CD4-positive, alpha-beta memory T cell (primary cell): ENCODE results near the gene HJV. TPM values are rescaled to one million over a fixed set of nuclear protein-coding genes. Genes with fewer than 3 reads are reported as not detected.

Source experiments
- CTCF ChIA-PET: fragments of 350-600 bp; sonication (Branson Sonifier 250); formaldehyde crosslinking; loops from one replicate; lab custom pipeline; 2021; ENCODE audit warnings: inconsistent platforms; ENCODE audit not compliant: partially characterized antibody; lab: Charles Lee
- POLR2A ChIA-PET: fragments of 350-600 bp; sonication (Branson Sonifier 250); formaldehyde crosslinking; loops from one replicate; lab custom pipeline; 2021; ENCODE audit not compliant: partially characterized antibody; lab: Charles Lee
- DNase-seq, 5 donors: peaks; one replicate each; pipeline versions ENCODE4 v3.0.0 to v3.0.0-alpha.2; 2020 to 2022; ENCODE audit warnings: mixed read lengths in 1 of 5
- H3K27ac ChIP-seq: one replicate; pipeline ENCODE4 v1.7.0; 2013; ENCODE audit warnings: low read depth, low read length
- H3K27me3 ChIP-seq: 2 replicates; pipeline ENCODE4 v1.7.0; 2013; ENCODE audit warnings: mild to moderate bottlenecking, low read length, moderate library complexity; ENCODE audit not compliant: insufficient read depth
- H3K36me3 ChIP-seq: 2 replicates; pipeline ENCODE4 v1.7.0; 2013; ENCODE audit warnings: mild to moderate bottlenecking, low read length, moderate library complexity; ENCODE audit not compliant: insufficient read depth
- H3K4me1 ChIP-seq: 2 replicates; pipeline ENCODE4 v1.7.0; 2013; ENCODE audit warnings: mild to moderate bottlenecking, low read length, moderate library complexity; ENCODE audit not compliant: insufficient read depth
- H3K4me3 ChIP-seq, 2 donors: one replicate each; pipeline ENCODE4 v1.7.0; 2013; ENCODE audit warnings: low read length in 2 of 2, mild to moderate bottlenecking in 1 of 2
- H3K9me3 ChIP-seq, 2 donors: one replicate each; pipeline ENCODE4 v1.7.0; 2013; ENCODE audit warnings: low read length in 2 of 2, control low read depth in 1 of 2; ENCODE audit not compliant: control insufficient read depth in 1 of 2
- H3K27ac Mint-ChIP-seq, 7 donors: one replicate each; pipeline ENCODE4 v1.8.0; 2020 to 2021; ENCODE audit warnings: mixed read lengths in 7 of 7, mild to moderate bottlenecking in 6 of 7, inconsistent platforms in 3 of 7, moderate library complexity in 3 of 7
- H3K27me3 Mint-ChIP-seq, 2 donors: one replicate each; pipeline ENCODE4 v1.8.0; 2020 to 2021; ENCODE audit warnings: mixed read lengths in 2 of 2
- H3K36me3 Mint-ChIP-seq, 2 donors: one replicate each; pipeline ENCODE4 v1.8.0; 2020 to 2021; ENCODE audit warnings: mixed read lengths in 2 of 2, inconsistent platforms in 1 of 2, mild to moderate bottlenecking in 1 of 2
- H3K4me1 Mint-ChIP-seq, 4 donors: one replicate each; pipeline ENCODE4 v1.8.0; 2020 to 2021; ENCODE audit warnings: mixed read lengths in 4 of 4, mild to moderate bottlenecking in 1 of 4
- H3K4me3 Mint-ChIP-seq, 8 donors: one replicate each; pipeline ENCODE4 v1.8.0; 2020 to 2021; ENCODE audit warnings: mixed read lengths in 8 of 8, mild to moderate bottlenecking in 7 of 8, moderate library complexity in 6 of 8, inconsistent platforms in 3 of 8
- H3K9me3 Mint-ChIP-seq, 8 donors: one replicate each; pipeline ENCODE4 v1.8.0; 2020 to 2021; ENCODE audit warnings: mixed read lengths in 8 of 8, mild to moderate bottlenecking in 5 of 8, inconsistent platforms in 3 of 8, moderate library complexity in 1 of 8
- intact Hi-C: fragments of 100-400 bp; cut with micrococcal nuclease; formaldehyde crosslinking; loops from one replicate; pipeline ENCODE4 v1.15.1; 2023
- polyA plus RNA-seq, 2 donors: library from polyadenylated mRNA; unstranded; fragments of 300-500 nt; fragmentation: Illumina TruSeq; gene quantifications; one replicate each; pipeline ENCODE4 v1.2.3, GENCODE V29; 2021
- total RNA-seq, 2 experiments: library from RNA; stranded (reverse); gene quantifications; one replicate each; pipeline ENCODE4 v1.2.3, GENCODE V29; 2021

The HJV gene
- total and polyA plus RNA-seq, 4 experiments from 2014 or later, result not detected

GRCh38 chr1:145978854-145979745 lies 42.4 kb downstream of the HJV start:
- peak overlapping the region; percentile 52 to 62 for H3K4me3 ChIP-seq
- no peaks in the 10 kb centered on the region for H3K9me3 ChIP-seq
- Mint-ChIP-seq H3K4me3 (no peak overlapping the region), H3K27me3 (no peaks in the 10 kb centered on the region), H3K4me1 (peaks cover 13 to 31% (median 21%) of the 10 kb centered on the region in 4 donors), H3K27ac (no peak overlapping the region), H3K9me3 (no peaks in the 10 kb centered on the region), H3K36me3 (peaks cover 6 to 9% of the 10 kb centered on the region in 2 donors)
- DNase-seq, result peak; percentile 78 to 94 (median 81)
- peak overlapping the region; percentile 70 for H3K27ac ChIP-seq
- intact Hi-C loops, result loop anchor here (1.0 kb wide), 2 partner anchors 9 to 17 kb away; partner anchors contain the start of gene TXNIP
- POLR2A ChIA-PET, result interaction anchor here (0.6 to 25.2 kb wide), 14 partner anchors 18 to 154 kb away, joined by 3 to 1967 read pairs (median 9); partner anchors contain the start of genes ANKRD34A, LIX1L, NUDT17 and PEX11B
- no peaks in the 10 kb centered on the region for H3K27me3 ChIP-seq
- H3K4me1 ChIP-seq, result peaks cover 77% of the 10 kb centered on the region
- H3K36me3 ChIP-seq, result peaks cover 5% of the 10 kb centered on the region
- CTCF ChIA-PET, result interaction anchor here (0.8 to 8.4 kb wide), 22 partner anchors 13 to 134 kb away, joined by 3 to 447 read pairs (median 8); partner anchors contain the start of genes ANKRD34A, HJV, ITGA10 and LIX1L

GRCh38 chr1:145978471-145978853 lies 43.1 kb downstream of the HJV start:
- Histone ChIP-seq H3K36me3 (peaks cover 5% of the 10 kb centered on the region), H3K9me3 (no peaks in the 10 kb centered on the region), H3K27ac (peak overlapping the region; percentile 70), H3K4me1 (peaks cover 71% of the 10 kb centered on the region), H3K4me3 (peak overlapping the region; percentile 52 to 62), H3K27me3 (no peaks in the 10 kb centered on the region)
- ChIA-PET CTCF (interaction anchor here (1.2 to 8.4 kb wide), 16 partner anchors 13 to 134 kb away, joined by 5 to 447 read pairs (median 22); partner anchors contain the start of genes ANKRD34A, HJV, LIX1L and NUDT17), POLR2A (interaction anchor here (0.6 to 25.2 kb wide), 11 partner anchors 17 to 153 kb away, joined by 3 to 1967 read pairs (median 11); partner anchors contain the start of genes ANKRD34A, LIX1L, NUDT17 and PEX11B)
- Mint-ChIP-seq H3K27ac (no peak overlapping the region), H3K4me3 (no peak overlapping the region), H3K36me3 (peaks cover 6 to 9% of the 10 kb centered on the region in 2 donors), H3K9me3 (no peaks in the 10 kb centered on the region), H3K27me3 (no peaks in the 10 kb centered on the region), H3K4me1 (peaks cover 14 to 26% (median 20%) of the 10 kb centered on the region in 4 donors)
- intact Hi-C loops, result no loop called here
- no peak for DNase-seq

GRCh38 chr1:145977486-145978470 lies 43.8 kb downstream of the HJV start:
- peak overlapping the region; percentile 52 to 62 for H3K4me3 ChIP-seq
- H3K27ac ChIP-seq, result peak overlapping the region; percentile 70

GRCh38 chr1:145977016-145977415 lies 44.5 kb downstream of the HJV start:
- intact Hi-C loops, result loop anchor here (1.0 to 2.0 kb wide), 4 partner anchors 13 to 36 kb away; partner anchors contain the start of genes ANKRD34A, LIX1L and POLR3GL
- no peaks in the 10 kb centered on the region for H3K27me3 Mint-ChIP-seq
- Histone ChIP-seq H3K27me3 (no peaks in the 10 kb centered on the region), H3K4me1 (peaks cover 57% of the 10 kb centered on the region), H3K36me3 (peaks cover 5% of the 10 kb centered on the region), H3K4me3 (no peak overlapping the region), H3K27ac (peak overlapping the region; percentile 70), H3K9me3 (no peaks in the 10 kb centered on the region)
- POLR2A ChIA-PET, result interaction anchor here (0.6 to 25.2 kb wide), 11 partner anchors 16 to 132 kb away, joined by 3 to 1967 read pairs (median 7); partner anchors contain the start of genes ANKRD34A, LIX1L, NUDT17 and PEX11B
- H3K4me1 Mint-ChIP-seq, result peaks cover 18 to 23% (median 18%) of the 10 kb centered on the region in 4 donors
- no peak overlapping the region for H3K4me3 Mint-ChIP-seq
- no peak overlapping the region for H3K27ac Mint-ChIP-seq
- no peak for DNase-seq
- CTCF ChIA-PET, result interaction anchor here (0.7 to 8.4 kb wide), 22 partner anchors 11 to 135 kb away, joined by 3 to 447 read pairs (median 10); partner anchors contain the start of genes ANKRD34A, ANKRD35, HJV and LIX1L
- no peaks in the 10 kb centered on the region for H3K9me3 Mint-ChIP-seq
- peaks cover 6 to 9% of the 10 kb centered on the region in 2 donors for H3K36me3 Mint-ChIP-seq

More at GRCh38 chr1:145977486-145978470, 43.8 kb downstream of the HJV start:
- Histone ChIP-seq H3K27me3 (no peaks in the 10 kb centered on the region), H3K9me3 (no peaks in the 10 kb centered on the region), H3K4me1 (peaks cover 64% of the 10 kb centered on the region), H3K36me3 (peaks cover 5% of the 10 kb centered on the region)
- Mint-ChIP-seq H3K36me3 (peaks cover 6 to 9% of the 10 kb centered on the region in 2 donors), H3K27me3 (no peaks in the 10 kb centered on the region), H3K9me3 (no peaks in the 10 kb centered on the region), H3K4me1 (peaks cover 18 to 24% (median 22%) of the 10 kb centered on the region in 4 donors), H3K27ac (no peak overlapping the region), H3K4me3 (no peak overlapping the region)
- DNase-seq, result peak; percentile 71 to 83 (median 77)
- intact Hi-C loops, result loop anchor here (1.0 to 2.0 kb wide), 4 partner anchors 13 to 36 kb away; partner anchors contain the start of genes ANKRD34A, LIX1L and POLR3GL
- ChIA-PET POLR2A (interaction anchor here (0.6 to 25.2 kb wide), 14 partner anchors 17 to 132 kb away, joined by 3 to 1967 read pairs (median 6); partner anchors contain the start of genes ANKRD34A, LIX1L, NUDT17 and PEX11B), CTCF (interaction anchor here (0.7 to 8.4 kb wide), 26 partner anchors 12 to 136 kb away, joined by 3 to 447 read pairs (median 7); partner anchors contain the start of genes ANKRD34A, ANKRD35, HJV and LIX1L)

- H3K36me3 ChIP-seq, result peaks cover 5% of the 10 kb centered on the region
- H3K27ac Mint-ChIP-seq, result peak overlapping the region in 2 of 7 donors; percentile 15 to 81
- H3K27me3 Mint-ChIP-seq, result no peaks in the 10 kb centered on the region
- no peaks in the 10 kb centered on the region for H3K27me3 ChIP-seq
- H3K9me3 ChIP-seq, result no peaks in the 10 kb centered on the region
- no peak overlapping the region for H3K4me3 Mint-ChIP-seq
- POLR2A ChIA-PET, result interaction anchor here (8.7 to 25.2 kb wide), 2 partner anchors 14 to 25 kb away, joined by 203 to 1967 read pairs; partner anchors contain the start of genes ANKRD34A, LIX1L, POLR3GL and TXNIP
- H3K36me3 Mint-ChIP-seq, result peaks cover 6 to 11% of the 10 kb centered on the region in 2 donors
- H3K4me1 Mint-ChIP-seq, result peaks cover 14 to 28% (median 16%) of the 10 kb centered on the region in 4 donors
- H3K9me3 Mint-ChIP-seq, result no peaks in the 10 kb centered on the region
- H3K4me3 ChIP-seq, result no peak overlapping the region
- no peak for DNase-seq
- no peak overlapping the region for H3K27ac ChIP-seq
- H3K4me1 ChIP-seq, result peaks cover 39% of the 10 kb centered on the region
- CTCF ChIA-PET, result interaction anchor here (7.3 to 8.4 kb wide), 3 partner anchors 9 to 32 kb away, joined by 98 to 447 read pairs (median 224); partner anchors contain the start of genes ANKRD34A, POLR3GL and TXNIP
- intact Hi-C loops, result no loop called here
These were observed 46.3 kb downstream of the HJV start for GRCh38 chr1:145975216-145975615.

- peaks cover 5% of the 10 kb centered on the region for H3K36me3 ChIP-seq
- CTCF ChIA-PET, result interaction anchor here (8.4 kb wide), 2 partner anchors 18 to 33 kb away, joined by 224 to 447 read pairs; partner anchors contain the start of gene TXNIP
These were observed 46.8 kb downstream of the HJV start for GRCh38 chr1:145974721-145975120.

More at GRCh38 chr1:145974721-145975120, 46.8 kb downstream of the HJV start:
- Histone ChIP-seq H3K27ac (no peak overlapping the region), H3K27me3 (no peaks in the 10 kb centered on the region), H3K4me3 (no peak overlapping the region), H3K4me1 (peaks cover 34% of the 10 kb centered on the region), H3K9me3 (no peaks in the 10 kb centered on the region)
- H3K27me3 Mint-ChIP-seq, result no peaks in the 10 kb centered on the region
- POLR2A ChIA-PET, result interaction anchor here (8.7 to 25.2 kb wide), 2 partner anchors 14 to 25 kb away, joined by 203 to 1967 read pairs; partner anchors contain the start of genes ANKRD34A, LIX1L, POLR3GL and TXNIP
- peak overlapping the region in 3 of 7 donors; percentile 70 to 90 (median 81) for H3K27ac Mint-ChIP-seq
- H3K36me3 Mint-ChIP-seq, result peaks cover 9 to 11% of the 10 kb centered on the region in 2 donors
- DNase-seq, result no peak
- peaks cover 14 to 28% (median 17%) of the 10 kb centered on the region in 4 donors for H3K4me1 Mint-ChIP-seq
- intact Hi-C loops, result no loop called here
- H3K9me3 Mint-ChIP-seq, result no peaks in the 10 kb centered on the region
- H3K4me3 Mint-ChIP-seq, result no peak overlapping the region
